Esophagus muscularis mucosa (tissue), 4 donors: ENCODE data around the gene HOXB6.

ENCODE experiments used
- CTCF ChIP-seq, 3 experiments: fragments of 200-600 bp in 2 of 3; fragments of 450-650 bp in 1 of 3; sonication (generic) in 2 of 3; IDR thresholded peaks; one replicate each; pipeline ENCODE4 v1.5.1; 2017 to 2019; ENCODE audit warnings: antibody characterized with exemption in 3 of 3, mild to moderate bottlenecking in 2 of 3, moderate library complexity in 1 of 3
- EP300 ChIP-seq: sonication (generic); formaldehyde crosslinking; IDR thresholded peaks from one replicate; pipeline ENCODE4 v1.6.1; 2017; ENCODE audit warnings: antibody characterized with exemption
- POLR2A ChIP-seq: fragments of 450-650 bp; IDR thresholded peaks from one replicate; pipeline ENCODE4 v1.6.1; 2017; ENCODE audit warnings: antibody characterized with exemption, moderate library complexity, mild to moderate bottlenecking, low read depth
- POLR2AphosphoS5 ChIP-seq, 2 donors: sonication (generic); formaldehyde crosslinking; IDR thresholded peaks; one replicate each; pipeline ENCODE4 v1.6.1; 2017; ENCODE audit warnings: antibody characterized with exemption in 2 of 2

GRCh38 chr17:48630925-48631692, 26.3 kb upstream of the HOXB6 start:
- TF ChIP-seq POLR2AphosphoS5 (IDR thresholded peaks at IDR 0.05) (no peak), POLR2A (no peak), CTCF (IDR thresholded peaks at IDR 0.05) (no peak), EP300 (no peak)
